Left kidney (tissue), 2 donors: ENCODE data around the gene EPHB2. TPM values are rescaled to one million over a fixed set of nuclear protein-coding genes. Genes with fewer than 3 reads are reported as not detected.

Source experiments
- DNase-seq: peaks from one replicate; pipeline ENCODE4 v3.0.0-alpha.2; 2013
- polyA plus RNA-seq: library from polyadenylated mRNA; unstranded; fragments of 120-200 nt; gene quantifications from one replicate; pipeline ENCODE4 v1.2.1, GENCODE V29; 2013; ENCODE audit not compliant: insufficient read length

The EPHB2 gene
- polyA plus RNA-seq, 1 donor, result 11.5 TPM

DNA sequence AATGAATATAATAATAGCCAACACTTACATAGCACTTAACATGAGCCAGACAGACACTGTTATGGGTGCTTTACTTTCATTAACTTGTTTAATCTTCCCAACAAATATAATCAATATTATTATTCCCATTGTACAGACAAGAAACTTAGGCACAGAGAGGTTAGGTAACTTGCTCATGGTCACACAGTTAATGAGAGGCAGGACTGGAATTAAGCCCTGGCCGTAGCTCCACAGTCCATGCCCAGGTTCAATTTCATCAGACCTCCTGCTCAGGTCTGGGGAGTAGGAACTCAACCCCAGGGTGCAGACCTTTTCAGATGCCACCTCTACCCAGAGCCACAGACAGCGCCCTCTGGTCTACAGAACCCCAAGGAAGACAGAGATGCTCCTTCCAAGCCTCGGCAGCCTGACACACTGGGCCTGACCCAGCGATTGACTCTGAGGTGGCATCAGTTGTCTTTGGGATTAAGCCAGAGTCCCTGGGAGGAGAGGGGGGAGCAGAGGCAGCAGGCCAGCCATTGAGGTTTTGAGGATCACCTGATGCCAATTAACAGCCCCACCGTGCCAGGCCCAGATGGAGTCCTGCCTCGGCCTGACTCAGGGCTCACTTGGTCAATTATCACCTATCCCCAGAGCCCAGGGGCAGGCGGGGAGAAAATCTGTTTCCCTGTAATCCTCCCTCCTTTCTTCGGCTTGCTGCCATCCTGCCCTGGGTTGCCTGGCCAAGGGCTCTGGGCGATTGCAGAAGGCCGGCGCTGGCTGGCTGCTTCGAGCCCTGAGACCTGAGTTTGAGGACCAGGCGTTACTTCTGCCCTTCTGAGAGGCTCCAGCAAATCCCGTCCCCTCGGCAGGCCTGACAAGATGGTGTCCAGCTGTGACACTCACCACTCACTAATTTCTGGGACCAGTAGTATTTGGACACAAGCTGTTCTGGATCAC is 145.3 kb downstream of the EPHB2 start:
- no peak for DNase-seq

DNA sequence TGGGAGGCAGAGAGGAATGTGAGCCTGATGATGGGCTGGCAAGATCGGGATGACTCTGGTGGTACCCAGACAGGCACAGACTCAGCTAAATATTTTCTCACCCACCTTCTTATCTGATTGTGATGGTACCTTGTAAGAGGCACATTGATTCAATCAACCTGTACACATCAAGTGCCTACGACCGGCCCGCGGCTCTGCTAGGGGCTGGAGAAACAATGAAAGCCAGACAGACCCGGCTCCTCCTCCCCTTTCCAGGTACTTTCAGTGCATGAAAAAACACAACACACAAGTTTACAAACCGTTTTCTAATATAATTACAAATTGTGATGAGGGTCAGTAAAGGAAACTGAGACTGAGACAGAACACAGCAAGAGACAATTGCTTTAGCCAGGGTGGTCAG is 147.0 kb downstream of the EPHB2 start:
- no peak for DNase-seq

DNA sequence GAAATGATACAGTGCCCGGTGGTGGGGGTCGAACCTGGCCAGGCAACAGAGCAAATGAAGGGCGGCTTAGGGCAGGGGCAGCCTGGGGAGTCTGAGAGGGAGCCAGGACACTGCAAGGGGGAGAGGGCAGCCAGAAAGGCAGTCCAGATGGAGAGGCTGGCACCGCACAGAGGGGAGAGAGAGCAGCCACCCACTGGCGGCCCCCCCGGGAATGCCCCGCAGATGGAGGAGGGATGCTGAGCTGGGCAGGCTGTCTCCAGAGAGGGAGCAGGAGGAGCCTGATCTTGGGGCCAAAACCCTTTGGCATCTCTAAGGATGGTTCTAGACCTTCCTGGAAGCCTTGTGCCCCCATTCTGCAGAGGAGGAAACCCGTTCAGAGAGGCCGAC is 149.8 kb downstream of the EPHB2 start:
- no peak for DNase-seq

DNA sequence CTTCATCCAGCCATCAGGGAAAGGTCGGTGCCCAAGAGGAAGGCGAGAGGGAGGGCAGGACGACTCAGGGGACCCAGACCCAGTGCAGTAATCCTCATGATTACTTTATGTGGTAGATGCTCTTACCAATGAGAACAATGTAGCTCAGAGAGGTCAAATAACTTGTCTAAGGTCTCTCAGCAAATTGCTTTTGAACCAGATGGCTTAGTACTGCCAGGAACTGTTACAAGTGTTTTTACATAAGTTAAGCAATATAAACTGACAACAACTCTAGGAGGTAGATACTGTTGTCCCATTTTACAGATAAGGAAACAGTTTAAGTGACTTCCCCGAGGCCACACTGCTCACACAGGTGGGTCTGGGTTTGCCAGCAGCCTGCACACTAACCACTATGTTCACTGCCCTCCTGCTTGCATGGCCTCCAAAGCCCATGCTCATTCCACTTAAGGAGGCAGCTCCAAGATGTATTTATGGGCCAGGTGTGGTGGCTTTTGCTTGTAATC is 150.3 kb downstream of the EPHB2 start:
- no peak for DNase-seq

DNA sequence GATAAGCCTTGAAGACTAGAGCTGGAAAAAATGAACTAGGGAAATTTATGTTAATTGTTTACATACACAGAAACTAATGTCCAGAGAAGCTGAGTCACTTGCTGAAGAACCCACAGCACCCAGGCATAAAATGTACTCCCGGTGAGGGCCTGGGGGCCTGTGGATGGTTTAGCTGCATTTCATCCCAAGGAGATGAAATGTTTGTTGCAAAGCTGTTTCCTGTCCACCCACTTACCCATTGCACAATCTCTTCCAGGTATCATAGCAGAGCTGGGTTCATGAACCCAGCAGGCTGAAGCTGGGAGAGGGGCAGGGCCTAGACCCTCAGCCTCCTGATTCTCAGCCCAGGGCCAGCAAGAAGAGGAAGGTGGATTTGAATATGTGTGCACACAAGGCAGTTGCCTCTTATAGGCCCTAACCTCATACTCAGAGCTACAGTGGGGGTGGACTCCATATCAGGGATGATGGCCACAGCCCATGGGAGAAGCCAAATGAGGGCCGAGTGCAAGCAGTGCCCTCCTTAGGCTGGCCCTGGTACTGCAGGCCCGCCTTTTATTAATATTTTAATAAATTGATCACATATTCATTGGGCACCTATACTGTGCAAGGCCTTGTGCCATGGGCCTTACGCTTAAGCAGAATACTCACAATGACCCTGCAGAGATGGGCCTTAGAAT is 151.3 kb downstream of the EPHB2 start:
- no peak for DNase-seq

DNA sequence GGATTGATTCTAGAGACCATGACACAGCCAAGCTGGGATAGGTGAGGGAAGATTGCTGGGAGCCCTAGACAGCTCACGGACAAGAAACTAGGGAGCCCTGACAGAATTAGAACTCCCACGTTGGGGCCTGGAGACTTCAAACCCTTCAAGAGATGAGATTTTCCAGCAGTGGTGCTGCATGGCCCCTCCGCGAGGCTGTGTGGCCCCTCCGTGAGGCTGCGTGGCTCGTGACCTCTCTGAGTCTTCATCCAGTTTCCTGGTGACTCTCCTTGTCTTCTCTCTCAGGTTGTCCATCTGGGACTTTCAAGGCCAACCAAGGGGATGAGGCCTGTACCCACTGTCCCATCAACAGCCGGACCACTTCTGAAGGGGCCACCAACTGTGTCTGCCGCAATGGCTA is 152.1 kb downstream of the EPHB2 start:
- no peak for DNase-seq

DNA sequence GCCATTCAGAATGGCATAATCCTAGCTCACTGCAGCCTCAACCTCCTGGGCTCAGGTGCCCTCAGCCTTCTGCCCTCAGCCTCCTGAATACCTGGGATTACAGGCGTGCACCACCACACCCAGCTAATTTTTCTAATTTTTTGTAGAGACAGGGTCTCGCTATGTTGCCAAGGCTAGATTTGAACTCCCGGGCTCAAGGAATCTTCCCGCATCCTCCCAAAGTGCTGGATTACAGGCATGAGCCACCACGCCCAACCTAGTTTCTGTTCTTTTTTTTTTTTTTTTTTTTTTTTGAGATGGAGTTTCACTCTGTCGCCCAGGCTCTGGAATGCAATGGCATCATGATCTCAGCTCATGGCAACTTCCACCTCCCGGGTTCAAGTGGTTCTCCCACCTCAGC is 153.1 kb downstream of the EPHB2 start:
- no peak for DNase-seq

DNA sequence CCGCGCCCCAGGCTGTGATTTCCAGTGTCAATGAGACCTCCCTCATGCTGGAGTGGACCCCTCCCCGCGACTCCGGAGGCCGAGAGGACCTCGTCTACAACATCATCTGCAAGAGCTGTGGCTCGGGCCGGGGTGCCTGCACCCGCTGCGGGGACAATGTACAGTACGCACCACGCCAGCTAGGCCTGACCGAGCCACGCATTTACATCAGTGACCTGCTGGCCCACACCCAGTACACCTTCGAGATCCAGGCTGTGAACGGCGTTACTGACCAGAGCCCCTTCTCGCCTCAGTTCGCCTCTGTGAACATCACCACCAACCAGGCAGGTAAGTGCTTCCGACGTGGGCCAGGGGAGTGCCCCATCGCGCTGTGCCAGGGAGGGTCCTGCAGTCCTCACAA is 154.2 kb downstream of the EPHB2 start:
- DNase-seq, result no peak

DNA sequence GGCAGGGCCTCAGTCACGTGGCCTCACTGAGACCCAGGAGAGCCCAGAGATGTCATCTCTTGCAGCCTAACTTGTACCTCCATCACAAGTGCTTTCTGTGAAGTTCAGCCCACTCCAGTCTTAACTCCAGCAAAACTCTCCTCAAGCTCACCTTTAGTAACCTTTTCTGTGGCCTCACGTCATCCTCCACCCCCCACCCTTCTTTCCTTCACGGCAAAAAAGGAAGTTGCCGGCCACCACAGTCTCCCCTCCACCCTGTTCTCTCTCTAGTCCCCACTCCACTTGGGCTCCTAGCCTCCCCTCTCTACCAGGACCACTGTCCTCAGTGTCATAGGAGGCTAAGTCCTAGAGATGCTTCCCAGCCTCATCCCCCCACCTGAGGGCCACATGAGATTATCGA is 155.1 kb downstream of the EPHB2 start:
- DNase-seq, result no peak

DNA sequence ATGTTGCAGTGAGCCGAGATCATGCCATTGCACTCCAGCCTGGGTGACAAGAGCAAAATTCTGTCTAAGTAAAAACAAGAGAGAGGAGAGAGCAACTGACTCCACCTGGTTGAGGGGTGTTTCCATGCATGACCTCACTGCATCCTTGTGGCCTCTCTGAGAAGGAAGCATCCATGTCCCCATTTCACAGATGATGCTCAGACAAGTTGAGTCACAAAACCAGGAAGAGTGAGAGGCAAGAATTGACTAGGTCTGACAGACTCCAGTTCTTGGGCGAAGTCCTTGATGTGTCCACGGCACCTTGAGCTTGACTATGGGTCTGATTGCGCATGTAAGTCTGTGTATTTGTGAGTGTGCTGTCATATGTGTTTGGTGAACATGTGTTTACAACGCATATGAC is 156.2 kb downstream of the EPHB2 start:
- DNase-seq, result no peak

DNA sequence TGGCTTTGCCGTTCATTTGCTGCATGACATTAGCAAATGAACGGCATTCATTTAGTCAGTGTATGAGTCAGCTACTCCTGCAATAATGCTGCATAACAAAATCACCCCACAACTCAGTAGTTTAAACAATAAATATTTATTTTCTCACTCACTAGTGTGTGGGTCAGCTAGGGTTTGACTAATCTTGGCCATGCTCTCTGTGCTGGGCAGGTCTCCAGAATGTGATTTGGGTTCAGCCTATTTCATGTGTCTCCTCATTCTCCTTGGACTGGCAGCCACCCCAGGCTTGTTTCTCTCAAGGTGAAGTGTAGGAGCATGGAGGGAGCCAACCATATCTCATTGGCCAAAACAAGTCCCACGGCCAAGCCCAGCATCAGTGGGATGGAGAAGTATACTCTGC is 157.7 kb downstream of the EPHB2 start:
- no peak for DNase-seq

DNA sequence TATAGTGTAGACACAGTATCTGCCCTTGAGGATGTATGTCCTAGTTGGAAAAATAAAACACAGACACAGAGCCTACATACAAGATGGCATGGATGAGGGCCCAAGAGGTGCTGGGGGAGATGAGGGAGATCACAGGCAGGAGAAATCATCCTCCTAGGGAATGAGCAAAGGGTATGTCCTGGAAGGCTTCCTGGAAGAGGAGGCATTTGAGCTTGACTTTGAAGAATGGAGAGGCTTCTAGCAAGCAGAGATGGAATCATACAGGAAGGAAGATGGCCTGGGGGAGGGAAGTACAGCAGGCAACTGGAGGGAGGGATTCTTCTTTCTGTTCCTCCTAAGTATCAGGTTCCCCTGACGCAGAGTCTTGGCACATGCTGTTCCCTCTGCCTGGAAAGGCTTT is 158.7 kb downstream of the EPHB2 start:
- no peak for DNase-seq

DNA sequence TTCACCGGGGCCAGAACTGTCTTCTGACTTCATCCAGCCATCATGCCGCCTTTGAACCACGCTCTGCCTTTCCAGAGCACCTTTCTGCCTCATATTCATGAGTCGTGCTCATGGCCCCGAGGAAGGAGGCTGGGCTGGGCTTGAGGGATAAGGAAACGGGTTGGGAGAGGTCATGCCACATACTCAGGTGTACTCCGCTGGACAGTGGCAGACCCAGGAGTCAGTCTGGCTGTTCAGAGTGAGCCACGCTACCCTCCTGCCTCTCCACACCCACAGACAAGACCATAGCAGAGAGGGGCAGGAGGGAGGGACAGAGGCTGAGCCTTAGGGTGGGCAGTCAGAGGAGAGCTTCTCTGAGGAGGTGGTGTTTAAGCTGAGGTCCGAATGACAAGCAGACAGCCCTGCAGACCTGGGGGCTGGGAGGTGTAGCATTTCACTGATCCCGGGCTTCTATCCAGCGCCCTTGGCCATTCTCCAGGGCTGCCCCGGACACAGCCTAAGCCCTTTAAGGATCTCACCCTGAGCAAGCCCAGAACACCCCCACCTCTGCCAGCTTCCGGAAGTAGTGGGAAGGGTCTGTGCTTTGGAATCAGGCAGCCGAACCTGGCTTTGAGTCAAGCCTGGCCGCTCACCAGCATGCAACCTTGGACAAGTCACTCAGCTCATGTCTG is 159.7 kb downstream of the EPHB2 start:
- no peak for DNase-seq

DNA sequence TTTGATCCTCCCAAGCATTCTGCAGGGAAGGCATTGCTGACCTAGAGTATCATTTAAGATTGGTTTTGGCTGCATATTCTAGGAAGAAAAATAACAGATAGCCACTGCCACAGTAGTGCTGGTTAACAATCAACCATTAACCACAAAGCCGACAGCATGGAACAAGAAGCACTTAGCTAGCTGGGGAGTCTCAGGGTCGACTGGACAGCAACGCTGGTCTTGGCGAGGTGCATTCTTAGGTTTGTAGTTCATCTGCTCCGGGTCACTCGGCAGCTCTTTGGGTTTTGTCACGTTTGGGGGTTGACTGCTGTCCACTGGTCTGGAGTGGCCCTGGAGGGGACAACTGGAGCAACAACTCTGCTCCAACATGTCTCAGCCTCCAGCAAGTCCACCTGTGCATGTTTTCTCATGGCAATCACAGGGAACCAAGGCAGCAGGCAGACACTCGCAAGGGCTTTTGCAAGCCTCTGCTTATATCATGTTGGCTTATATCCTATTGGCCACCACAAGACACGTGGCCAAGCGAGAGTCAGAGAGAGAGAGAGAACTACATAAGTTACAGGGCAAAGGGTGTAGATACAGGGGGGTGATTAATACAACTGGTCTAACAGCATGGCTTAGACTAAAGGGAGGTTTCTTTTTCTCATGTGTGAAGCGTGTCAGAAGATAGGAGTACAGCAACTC is 162.5 kb downstream of the EPHB2 start:
- no peak for DNase-seq

DNA sequence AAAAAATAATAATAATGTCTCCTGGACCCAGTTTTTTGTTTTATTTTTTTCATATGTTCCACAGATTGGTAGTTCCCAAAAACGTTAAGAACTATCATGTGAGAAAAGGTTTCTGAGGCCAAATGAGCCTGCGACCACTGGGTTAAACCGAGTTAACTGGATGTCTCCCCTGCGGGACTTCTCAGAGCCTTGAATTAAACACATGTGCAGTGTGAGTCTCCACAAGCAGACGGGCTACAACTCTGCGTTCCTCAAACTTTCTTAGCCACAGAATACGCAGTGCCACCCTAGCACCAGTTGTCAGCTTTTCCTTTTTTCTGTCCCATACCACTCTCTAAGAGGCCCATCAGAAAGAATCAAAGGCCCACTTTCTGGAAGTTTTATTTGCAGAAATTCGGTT is 164.1 kb downstream of the EPHB2 start:
- no peak for DNase-seq

DNA sequence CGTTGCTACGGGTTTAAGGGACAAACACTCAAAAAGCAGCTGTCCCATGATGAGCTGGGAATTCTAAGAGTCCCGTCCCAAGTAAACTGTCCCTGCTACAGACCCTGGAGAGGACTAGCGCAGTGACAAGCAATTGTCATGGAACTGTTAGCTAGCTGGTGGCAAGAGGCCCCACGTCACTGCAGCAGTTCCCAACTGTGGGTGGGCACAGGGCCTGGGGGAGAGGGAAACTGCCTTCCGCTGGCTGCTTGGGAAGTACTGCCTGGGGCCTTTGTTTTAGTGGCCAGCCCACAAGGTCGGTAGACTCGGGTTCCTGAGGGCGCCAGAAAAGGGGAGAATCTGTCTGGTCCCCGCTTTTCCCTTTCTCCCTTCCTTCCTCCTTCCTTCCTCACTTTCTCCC is 164.6 kb downstream of the EPHB2 start:
- DNase-seq, result no peak

DNA sequence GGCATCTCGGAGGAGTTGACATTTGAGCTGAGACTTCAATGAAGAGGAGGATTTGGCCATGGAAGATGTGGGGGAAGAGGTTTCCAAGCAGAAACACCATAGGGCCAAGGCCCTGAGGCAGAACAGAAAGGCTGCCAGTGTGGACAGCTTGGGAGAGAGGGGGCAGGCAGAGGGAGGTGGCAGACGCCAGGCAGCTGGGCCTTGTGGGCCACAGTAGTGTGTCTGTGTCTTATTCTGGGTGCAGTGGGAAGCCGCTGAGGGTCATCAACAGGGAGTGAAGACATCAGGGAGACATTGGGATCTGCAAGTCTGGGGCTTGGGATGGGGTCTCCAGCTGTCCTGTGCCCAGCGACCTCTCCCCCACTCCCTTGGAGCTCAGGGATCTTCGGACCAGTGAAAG is 165.2 kb downstream of the EPHB2 start:
- DNase-seq, result no peak

DNA sequence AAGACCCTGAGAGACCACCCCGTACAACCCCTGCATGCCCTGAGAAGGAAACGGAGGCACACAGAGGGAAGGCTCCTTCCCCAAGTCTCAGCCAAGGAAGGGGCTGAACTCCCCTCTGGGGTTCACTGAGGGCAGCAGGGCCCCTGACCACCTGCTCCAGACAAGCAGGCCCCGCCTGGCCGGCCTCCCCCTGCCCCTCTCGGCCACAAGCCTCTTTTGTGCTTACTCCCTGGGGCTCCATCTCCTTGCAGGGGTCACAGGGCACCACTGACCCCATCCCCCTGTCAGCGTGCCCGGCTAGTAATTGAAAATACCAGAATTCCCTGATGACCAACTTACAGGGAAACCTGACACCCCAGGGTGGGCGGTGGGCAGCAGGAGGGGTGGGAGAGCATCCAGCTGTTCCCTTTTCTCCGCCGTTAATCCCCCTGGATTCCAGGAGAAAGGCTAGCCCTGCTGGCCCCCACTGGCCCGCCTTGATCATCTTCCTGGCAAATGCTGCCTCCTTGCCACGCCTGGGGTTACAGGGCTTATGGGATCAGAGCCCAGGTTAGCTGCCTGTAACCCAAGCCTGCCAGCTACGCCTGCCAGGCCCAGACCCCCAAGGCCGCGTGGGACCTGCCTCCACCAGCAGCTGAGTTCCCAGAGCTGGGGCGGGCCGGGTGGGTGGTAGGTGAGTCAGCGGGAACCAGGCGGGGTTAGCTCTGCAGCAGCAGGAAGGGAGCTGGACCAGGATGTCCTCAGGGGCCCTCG is 165.9 kb downstream of the EPHB2 start:
- DNase-seq, result no peak

DNA sequence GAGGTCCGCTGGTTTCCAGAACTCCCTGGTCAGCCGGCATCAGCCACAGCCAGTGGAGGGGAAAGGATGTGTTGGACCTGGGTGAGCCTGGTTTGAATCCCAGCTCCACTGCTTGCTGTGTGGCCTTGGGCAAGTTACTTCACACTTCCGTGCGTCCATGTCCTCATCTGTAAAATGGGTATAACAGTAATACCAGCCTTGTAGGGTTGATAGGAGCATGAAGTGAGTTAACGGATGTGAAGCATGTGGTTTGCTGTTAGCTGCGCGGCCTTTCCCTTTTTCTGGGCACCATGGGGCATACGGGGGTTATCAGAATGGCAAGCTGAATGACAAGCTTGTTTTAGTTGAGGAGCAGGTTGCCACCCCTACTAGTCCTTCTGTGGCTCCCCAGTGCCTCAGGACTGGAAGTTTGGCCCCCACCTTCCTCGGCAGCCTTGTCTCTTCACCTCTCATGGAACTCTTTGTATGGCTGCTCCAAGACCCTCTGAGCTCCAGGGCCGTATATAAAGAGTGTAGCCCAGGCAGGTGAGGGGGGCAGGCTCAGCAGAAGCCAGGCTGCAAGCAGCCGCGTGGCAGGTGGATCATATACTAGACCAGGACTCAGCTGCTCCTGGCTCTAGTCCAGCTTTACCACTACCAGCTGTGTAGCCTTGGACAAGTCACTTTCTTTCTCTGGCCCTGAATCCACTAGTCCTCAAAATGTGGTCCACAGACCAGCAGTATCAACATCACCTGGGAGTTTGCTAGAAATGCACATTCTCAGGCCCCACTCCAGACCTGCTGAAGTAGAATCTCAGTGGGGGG is 166.7 kb downstream of the EPHB2 start:
- no peak for DNase-seq

DNA sequence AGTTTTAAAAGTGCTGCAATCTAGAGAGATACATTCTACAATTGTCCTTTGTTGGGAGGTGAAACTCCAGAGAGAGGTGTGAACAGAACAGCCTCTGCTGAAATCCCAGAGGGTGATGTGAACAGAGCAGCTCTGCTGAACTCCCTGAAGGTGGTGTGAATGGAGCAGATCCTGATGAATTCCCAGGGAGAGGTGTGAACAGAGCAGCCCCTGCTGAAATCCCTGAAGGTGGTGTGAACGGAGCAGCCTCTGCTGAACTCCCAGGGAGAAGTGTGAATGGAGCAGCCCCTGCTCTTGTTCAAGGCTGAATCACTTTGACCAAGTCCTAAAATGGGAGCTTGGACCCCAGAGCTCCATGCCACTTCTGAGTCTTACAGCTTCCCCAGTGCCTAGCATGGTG is 167.3 kb downstream of the EPHB2 start:
- DNase-seq, result no peak

DNA sequence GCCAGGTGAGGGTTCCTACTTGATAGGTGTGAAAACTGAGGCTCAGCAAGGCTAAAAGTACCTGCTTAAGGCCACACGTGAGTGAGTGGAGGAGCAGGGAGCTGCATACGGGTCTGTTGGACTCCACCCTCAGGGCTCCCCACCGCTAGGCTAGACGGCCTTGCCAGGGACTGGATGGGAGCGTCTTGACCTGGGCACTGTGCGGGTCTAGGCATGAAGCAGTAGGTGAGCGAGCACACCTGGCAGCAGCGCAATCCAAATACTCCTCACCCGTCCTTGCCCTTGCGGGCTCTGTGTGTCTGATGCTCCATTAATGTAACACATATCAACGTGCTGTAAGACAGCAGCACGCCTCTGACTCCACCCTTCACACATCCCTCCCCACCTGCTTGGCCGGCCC is 168.0 kb downstream of the EPHB2 start:
- DNase-seq, result no peak
